Fibroblast of the aortic adventitia (primary cell): ENCODE measurements around the gene YKT6. TPM values are rescaled to one million over a fixed set of nuclear protein-coding genes. Genes with fewer than 3 reads are reported as not detected.

Experiments used
- DNase-seq: peaks from one replicate; pipeline ENCODE4 v3.0.0-alpha.2; 2010; ENCODE audit warnings: low read depth
- H3K4me3 ChIP-seq: 2 replicates; pipeline ENCODE4 v1.5.1; 2011; ENCODE audit warnings: low read depth, mild to moderate bottlenecking, control low read depth, low read length, moderate library complexity
- total RNA-seq: library from RNA; depleted of rRNA; stranded (reverse); fragments of >200 nt; gene quantifications from 2 replicates; pipeline ENCODE4 v1.2.3, GENCODE V29; 2012; ENCODE audit warnings: low replicate concordance
- TF ChIP-seq, protein P1 (sequence below): IDR thresholded peaks from 2 replicates; pipeline ENCODE4 v1.5.1; 2011; ENCODE audit warnings: mild to moderate bottlenecking, low read length, control low read depth, inconsistent platforms; ENCODE audit not compliant: insufficient read depth

YKT6 gene
- total RNA-seq, 1 donor: 99.4 TPM

DNA sequence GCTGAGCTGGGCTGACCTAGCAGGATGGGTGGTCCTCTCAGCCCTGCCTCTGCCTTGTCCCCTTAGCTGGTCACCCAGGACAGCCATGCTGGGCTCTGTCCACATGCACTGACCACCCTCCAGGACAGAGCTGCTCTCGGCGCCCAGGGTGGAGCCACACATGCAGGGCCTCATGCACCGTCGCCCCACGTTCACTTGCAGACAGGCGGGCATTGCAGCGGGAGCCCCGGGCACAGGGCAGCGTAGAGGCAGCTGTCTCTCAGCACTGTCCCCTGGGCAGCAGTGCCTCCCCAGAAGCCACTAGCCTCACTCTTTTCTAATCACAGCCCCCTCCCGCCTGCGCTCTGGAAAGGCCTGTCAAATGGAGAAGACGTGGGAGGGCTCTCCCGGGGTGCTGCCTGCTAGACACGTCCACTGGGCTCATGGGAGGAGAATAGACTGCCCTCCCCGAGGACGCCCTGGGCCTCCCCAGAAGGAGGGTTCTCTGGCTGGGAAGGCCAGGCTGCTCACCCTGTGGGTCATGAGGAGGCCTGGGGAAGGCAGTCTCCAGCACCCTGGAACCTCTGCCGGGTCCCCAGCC is 37.4 kb downstream of the YKT6 start:
- DNase-seq: no peak
- TF ChIP-seq, protein P1, sequence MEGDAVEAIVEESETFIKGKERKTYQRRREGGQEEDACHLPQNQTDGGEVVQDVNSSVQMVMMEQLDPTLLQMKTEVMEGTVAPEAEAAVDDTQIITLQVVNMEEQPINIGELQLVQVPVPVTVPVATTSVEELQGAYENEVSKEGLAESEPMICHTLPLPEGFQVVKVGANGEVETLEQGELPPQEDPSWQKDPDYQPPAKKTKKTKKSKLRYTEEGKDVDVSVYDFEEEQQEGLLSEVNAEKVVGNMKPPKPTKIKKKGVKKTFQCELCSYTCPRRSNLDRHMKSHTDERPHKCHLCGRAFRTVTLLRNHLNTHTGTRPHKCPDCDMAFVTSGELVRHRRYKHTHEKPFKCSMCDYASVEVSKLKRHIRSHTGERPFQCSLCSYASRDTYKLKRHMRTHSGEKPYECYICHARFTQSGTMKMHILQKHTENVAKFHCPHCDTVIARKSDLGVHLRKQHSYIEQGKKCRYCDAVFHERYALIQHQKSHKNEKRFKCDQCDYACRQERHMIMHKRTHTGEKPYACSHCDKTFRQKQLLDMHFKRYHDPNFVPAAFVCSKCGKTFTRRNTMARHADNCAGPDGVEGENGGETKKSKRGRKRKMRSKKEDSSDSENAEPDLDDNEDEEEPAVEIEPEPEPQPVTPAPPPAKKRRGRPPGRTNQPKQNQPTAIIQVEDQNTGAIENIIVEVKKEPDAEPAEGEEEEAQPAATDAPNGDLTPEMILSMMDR: no peak
- H3K4me3 ChIP-seq: no peak overlapping the region

DNA sequence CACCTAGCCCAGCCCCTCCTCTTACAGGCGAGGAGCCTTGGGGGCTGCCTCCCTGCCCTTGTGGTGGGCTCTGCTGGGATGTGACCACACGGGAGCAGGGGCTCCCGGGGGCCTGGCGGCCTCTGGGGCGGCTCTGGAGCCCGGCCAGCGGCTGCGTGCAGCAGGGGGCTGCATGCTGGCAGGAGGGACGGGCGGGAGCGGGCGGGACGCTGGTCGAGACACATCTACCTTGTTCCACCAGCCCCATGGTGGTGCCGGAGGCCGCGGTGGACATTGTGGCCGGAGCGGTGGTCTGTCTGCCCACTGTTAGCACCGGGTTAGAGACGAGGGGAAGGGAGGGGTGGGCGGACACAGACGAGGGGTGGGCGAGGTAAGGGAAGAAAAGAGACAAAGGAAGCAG is 38.6 kb downstream of the YKT6 start:
- H3K4me3 ChIP-seq: no peak overlapping the region
- TF ChIP-seq, protein P1: no peak
- DNase-seq: no peak

DNA sequence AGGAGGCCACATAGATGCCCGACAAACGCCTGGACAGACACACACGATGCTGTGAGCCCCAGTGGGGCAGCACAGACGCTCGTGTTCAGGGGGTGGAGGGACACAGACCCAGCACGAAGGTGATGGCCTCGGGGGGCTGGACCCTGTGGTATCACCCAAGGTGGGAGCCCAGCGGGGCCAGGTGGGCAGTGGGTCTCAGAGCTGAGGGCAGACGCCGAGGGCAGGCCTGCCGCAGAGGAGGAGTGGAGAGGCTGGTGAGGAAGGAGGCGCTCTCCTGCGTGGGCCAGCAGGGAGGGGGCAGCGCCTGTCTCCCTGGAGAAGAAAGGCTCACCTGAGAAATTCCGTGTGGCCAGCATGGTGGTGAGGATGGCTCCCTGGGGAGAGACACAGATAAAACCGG is 39.6 kb downstream of the YKT6 start:
- H3K4me3 ChIP-seq: no peak overlapping the region
- TF ChIP-seq, protein P1: no peak
- no peak for DNase-seq

- H3K4me3 ChIP-seq: peak overlapping the region; percentile 45
- peak; percentile 87 for DNase-seq
- TF ChIP-seq, protein P1: peak; percentile 90
Measured at GRCh38 chr7:44240983-44241510, 40.3 kb downstream of the YKT6 start.

DNA sequence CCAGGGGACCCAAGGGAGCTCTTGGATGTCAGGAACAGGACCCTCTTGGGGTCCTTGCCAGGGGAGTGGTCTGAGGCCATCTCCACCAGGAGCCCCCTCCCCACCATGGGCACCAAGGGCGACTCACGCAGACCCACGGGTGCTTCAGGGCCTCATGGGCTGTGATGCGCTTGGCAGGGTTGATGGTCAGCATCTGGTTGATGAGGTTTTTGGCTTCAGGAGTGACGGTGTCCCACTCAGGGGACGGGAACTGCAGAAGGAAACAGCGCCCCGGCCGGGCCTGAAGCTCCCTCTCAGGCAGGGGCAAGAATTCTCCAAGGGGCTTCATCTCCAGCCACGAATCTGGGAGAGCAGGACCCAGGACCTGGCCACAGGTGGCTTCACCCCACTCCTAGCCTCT is 41.3 kb downstream of the YKT6 start:
- TF ChIP-seq, protein P1: no peak
- DNase-seq: no peak
- no peak overlapping the region for H3K4me3 ChIP-seq

DNA sequence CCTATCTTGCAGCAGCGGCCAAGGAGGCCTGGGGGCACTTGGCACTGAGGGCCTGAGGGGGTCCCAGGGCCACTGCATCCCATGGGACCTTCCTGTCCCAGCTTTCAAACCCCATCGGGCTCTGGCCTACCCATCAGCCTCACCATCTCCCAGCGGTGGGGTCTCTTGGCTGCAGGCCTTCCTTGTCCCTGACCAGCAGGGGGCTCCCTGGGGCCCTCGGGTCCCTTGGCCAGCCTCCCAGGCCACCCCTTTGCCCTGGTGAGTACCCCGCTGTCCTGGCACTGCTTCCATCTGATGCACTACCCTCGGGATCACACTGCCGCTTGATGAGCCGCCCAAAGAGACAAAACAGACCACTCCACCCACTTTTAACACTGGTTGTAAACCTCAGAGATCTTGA is 43.5 kb downstream of the YKT6 start:
- TF ChIP-seq, protein P1: peak; percentile 49
- no peak for DNase-seq
- no peak overlapping the region for H3K4me3 ChIP-seq
